CD4-positive, alpha-beta T cell (primary cell): Measurements from ENCODE around the gene BEST3. TPM values are rescaled to one million over a fixed set of nuclear protein-coding genes. Genes with fewer than 3 reads are reported as not detected.

Source experiments
- ATAC-seq: fragments of 200-7000 bp; cut with Tn5 transposase; one replicate; pipeline ENCODE4 v1.10.0; 2022; ENCODE audit warnings: mild to moderate bottlenecking; ENCODE audit not compliant: poor library complexity
- CTCF ChIA-PET: fragments of 350-600 bp; sonication (Branson Sonifier 250); formaldehyde crosslinking; loops from one replicate; lab custom pipeline; 2021; ENCODE audit warnings: antibody characterized with exemption, inconsistent platforms; lab: Charles Lee
- POLR2A ChIA-PET: fragments of 350-600 bp; sonication (Branson Sonifier 250); formaldehyde crosslinking; loops from one replicate; lab custom pipeline; 2021; ENCODE audit warnings: antibody characterized with exemption, inconsistent platforms; lab: Charles Lee
- DNase-seq, 14 experiments: peaks; one replicate each; pipeline ENCODE4 v3.0.0-alpha.2; 2013 to 2020; ENCODE audit warnings: mixed read lengths in 2 of 14
- H3K27ac ChIP-seq, 2 donors: one replicate each; pipeline versions ENCODE4 v1.5.1 to v1.7.0; 2013; ENCODE audit warnings: low read length in 2 of 2, low read depth in 1 of 2, mild to moderate bottlenecking in 1 of 2
- H3K27me3 ChIP-seq, 2 experiments: 1 replicate in 1 of 2; 2 replicates in 1 of 2; pipeline versions ENCODE4 v1.6.1 to v1.7.0; 2013; ENCODE audit warnings: low read length in 2 of 2, control low read depth in 1 of 2, mild to moderate bottlenecking in 1 of 2, moderate library complexity in 1 of 2; ENCODE audit not compliant: insufficient read depth in 2 of 2, control insufficient read depth in 1 of 2
- H3K36me3 ChIP-seq: one replicate; pipeline ENCODE4 v1.6.1; 2013; ENCODE audit warnings: low read length, control low read depth; ENCODE audit not compliant: insufficient read depth
- H3K4me1 ChIP-seq: one replicate; pipeline ENCODE4 v1.6.1; 2013; ENCODE audit warnings: low read length, control low read depth; ENCODE audit not compliant: insufficient read depth
- H3K4me3 ChIP-seq: one replicate; pipeline ENCODE4 v1.5.1; 2013; ENCODE audit warnings: mild to moderate bottlenecking, low read length, moderate library complexity
- H3K9me3 ChIP-seq, 2 experiments: 1 replicate in 1 of 2; 2 replicates in 1 of 2; pipeline versions ENCODE4 v1.6.1 to v1.7.0; 2013; ENCODE audit warnings: low read length in 2 of 2, mild to moderate bottlenecking in 2 of 2, control low read depth in 1 of 2, moderate library complexity in 1 of 2; ENCODE audit not compliant: control insufficient read depth in 1 of 2, insufficient read depth in 1 of 2
- H3K27ac Mint-ChIP-seq: one replicate; pipeline ENCODE4 v1.8.0; 2020; ENCODE audit warnings: mixed read lengths
- H3K27me3 Mint-ChIP-seq: one replicate; pipeline ENCODE4 v1.8.0; 2021; ENCODE audit warnings: mixed read lengths
- H3K36me3 Mint-ChIP-seq: one replicate; pipeline ENCODE4 v1.8.0; 2021; ENCODE audit warnings: low read depth, mixed read lengths
- H3K4me1 Mint-ChIP-seq: one replicate; pipeline ENCODE4 v1.8.0; 2021; ENCODE audit warnings: low read depth, mixed read lengths
- H3K4me3 Mint-ChIP-seq: one replicate; pipeline ENCODE4 v1.8.0; 2020; ENCODE audit warnings: mild to moderate bottlenecking, mixed read lengths
- H3K9me3 Mint-ChIP-seq: one replicate; pipeline ENCODE4 v1.8.0; 2020; ENCODE audit warnings: mixed read lengths
- CTCF ChIP-seq: fragments of 200-600 bp; IDR thresholded peaks from one replicate; pipeline ENCODE4 v1.8.0; 2022; ENCODE audit warnings: antibody characterized with exemption, mild to moderate bottlenecking
- intact Hi-C, 2 experiments: fragments of 100-400 bp; cut with DNase I in 1 of 2; cut with micrococcal nuclease in 1 of 2; formaldehyde crosslinking; loops; one replicate each; pipeline versions ENCODE4 v1.15.1 to v1.9.0; 2023 to 2025; cut with DNase I, micrococcal nuclease
- total RNA-seq, 174 experiments: library from RNA in 2 of 174; stranded (reverse) in 2 of 174; gene quantifications; one replicate each; pipeline ENCODE4 v1.2.3 and lab custom pipeline; 2021 to 2026

The BEST3 gene
- total RNA-seq, 2 experiments from 2014 or later: not detected

- intact Hi-C loops: no loop called here
- Mint-ChIP-seq H3K4me1 (no peaks in the 10 kb centered on the region), H3K27ac (no peak overlapping the region), H3K27me3 (peaks cover 27% of the 10 kb centered on the region), H3K9me3 (no peaks in the 10 kb centered on the region), H3K36me3 (no peaks in the 10 kb centered on the region), H3K4me3 (no peak overlapping the region)
- Histone ChIP-seq H3K4me3 (no peak overlapping the region), H3K27ac (no peak overlapping the region), H3K4me1 (no peaks in the 10 kb centered on the region), H3K36me3 (no peaks in the 10 kb centered on the region), H3K9me3 (no peaks in the 10 kb centered on the region), H3K27me3 (peaks cover 0 to 6% of the 10 kb centered on the region in 2 experiments)
- ATAC-seq (no peak), DNase-seq (no peak)
- no peak for TF ChIP-seq CTCF
- ChIA-PET CTCF (no interaction called here), POLR2A (no interaction called here)
Observed at GRCh38 chr12:69660164-69660863, 38.8 kb downstream of the BEST3 start.

GRCh38 chr12:69658203-69658602, 40.9 kb downstream of the BEST3 start:
- Mint-ChIP-seq H3K27me3 (peaks cover 15% of the 10 kb centered on the region), H3K4me3 (no peak overlapping the region), H3K4me1 (no peaks in the 10 kb centered on the region), H3K9me3 (no peaks in the 10 kb centered on the region), H3K27ac (no peak overlapping the region), H3K36me3 (no peaks in the 10 kb centered on the region)
- Histone ChIP-seq H3K27ac (no peak overlapping the region), H3K27me3 (peaks cover 0 to 6% of the 10 kb centered on the region in 2 experiments), H3K4me3 (no peak overlapping the region), H3K9me3 (no peaks in the 10 kb centered on the region), H3K4me1 (no peaks in the 10 kb centered on the region), H3K36me3 (no peaks in the 10 kb centered on the region)
- DNase-seq (no peak), ATAC-seq (no peak)
- no peak for TF ChIP-seq CTCF
- ChIA-PET CTCF (no interaction called here), POLR2A (no interaction called here)
- intact Hi-C loops: no loop called here

GRCh38 chr12:69657376-69658137, 41.5 kb downstream of the BEST3 start:
- Histone ChIP-seq H3K9me3 (no peaks in the 10 kb centered on the region), H3K4me1 (no peaks in the 10 kb centered on the region), H3K27ac (no peak overlapping the region), H3K27me3 (peaks cover 0 to 6% of the 10 kb centered on the region in 2 experiments), H3K36me3 (no peaks in the 10 kb centered on the region), H3K4me3 (no peak overlapping the region)
- ChIA-PET POLR2A (no interaction called here), CTCF (no interaction called here)
- DNase-seq (no peak), ATAC-seq (no peak)
- Mint-ChIP-seq H3K36me3 (no peaks in the 10 kb centered on the region), H3K27me3 (peaks cover 14% of the 10 kb centered on the region), H3K27ac (no peak overlapping the region), H3K4me3 (no peak overlapping the region), H3K9me3 (no peaks in the 10 kb centered on the region), H3K4me1 (no peaks in the 10 kb centered on the region)
- intact Hi-C loops: no loop called here
- TF ChIP-seq CTCF: no peak
